Type B pancreatic cell (in vitro differentiated cells): ENCODE results near the gene ZNF281. TPM values are rescaled to one million over a fixed set of nuclear protein-coding genes. Genes with fewer than 3 reads are reported as not detected.
"Not testable (repeated sequence)": the region's sequence is repeated elsewhere in the genome, so short reads cannot be mapped to it uniquely, and the experiment has no call there.

Source experiments
- DNase-seq: peaks from one replicate; pipeline ENCODE4 v3.0.0; 2021; ENCODE audit warnings: mixed read lengths; ENCODE audit not compliant: unreplicated experiment; ENCODE audit errors: extremely low spot score
- H3K27ac Mint-ChIP-seq: 2 replicates; pipeline ENCODE4 v1.8.0; 2021; ENCODE audit warnings: mild to moderate bottlenecking, mixed read lengths
- H3K27me3 Mint-ChIP-seq: 2 replicates; pipeline ENCODE4 v1.8.0; 2021; ENCODE audit warnings: mixed read lengths
- H3K36me3 Mint-ChIP-seq: 2 replicates; pipeline ENCODE4 v1.8.0; 2021; ENCODE audit warnings: mixed read lengths
- H3K4me1 Mint-ChIP-seq: one replicate; pipeline ENCODE4 v1.8.0; 2021; ENCODE audit warnings: mixed read lengths; ENCODE audit not compliant: unreplicated experiment
- H3K4me3 Mint-ChIP-seq: 2 replicates; pipeline ENCODE4 v1.8.0; 2021; ENCODE audit warnings: mild to moderate bottlenecking, mixed read lengths
- H3K9me3 Mint-ChIP-seq: 2 replicates; pipeline ENCODE4 v1.8.0; 2021; ENCODE audit warnings: mixed read lengths
- total RNA-seq: library from RNA; stranded (reverse); gene quantifications from 2 replicates; pipeline ENCODE4 v1.2.1, GENCODE V29; 2021; ENCODE audit warnings: low replicate concordance
- TF ChIP-seq, protein P1 (sequence below): fragments of 200-600 bp; sonication (generic); conservative IDR thresholded peaks from 2 replicates; pipeline ENCODE4 v1.5.0; 2021; ENCODE audit warnings: antibody characterized with exemption, mild to moderate bottlenecking

ZNF281 gene
- total RNA-seq, 1 donor from 2014 or later = 30.5 TPM

DNA sequence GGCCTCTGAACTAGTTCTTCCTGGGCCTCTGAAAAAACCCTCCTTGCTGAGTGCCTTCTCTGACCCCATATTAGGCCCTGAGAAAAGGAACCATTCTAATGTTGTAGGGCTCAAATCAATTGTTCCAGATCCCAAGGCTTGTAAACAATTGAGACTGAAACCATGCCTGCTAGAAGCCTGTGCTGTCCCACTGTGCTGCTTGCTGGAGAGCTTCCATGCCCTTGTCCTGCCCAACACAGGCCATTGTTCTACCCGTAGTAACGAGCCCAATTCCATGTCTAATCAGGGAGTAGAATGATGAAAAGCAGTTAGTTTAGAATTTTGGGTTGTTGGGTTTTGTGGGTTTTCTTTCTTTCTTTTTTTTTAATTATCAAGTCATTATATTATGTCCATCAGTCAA is 47.4 kb downstream of the ZNF281 start:
- H3K27me3 Mint-ChIP-seq = no peaks in the 10 kb centered on the region
- no peak for DNase-seq
- no peak overlapping the region for H3K27ac Mint-ChIP-seq
- no peak overlapping the region for H3K4me3 Mint-ChIP-seq
- H3K36me3 Mint-ChIP-seq = no peaks in the 10 kb centered on the region
- TF ChIP-seq, protein P1, sequence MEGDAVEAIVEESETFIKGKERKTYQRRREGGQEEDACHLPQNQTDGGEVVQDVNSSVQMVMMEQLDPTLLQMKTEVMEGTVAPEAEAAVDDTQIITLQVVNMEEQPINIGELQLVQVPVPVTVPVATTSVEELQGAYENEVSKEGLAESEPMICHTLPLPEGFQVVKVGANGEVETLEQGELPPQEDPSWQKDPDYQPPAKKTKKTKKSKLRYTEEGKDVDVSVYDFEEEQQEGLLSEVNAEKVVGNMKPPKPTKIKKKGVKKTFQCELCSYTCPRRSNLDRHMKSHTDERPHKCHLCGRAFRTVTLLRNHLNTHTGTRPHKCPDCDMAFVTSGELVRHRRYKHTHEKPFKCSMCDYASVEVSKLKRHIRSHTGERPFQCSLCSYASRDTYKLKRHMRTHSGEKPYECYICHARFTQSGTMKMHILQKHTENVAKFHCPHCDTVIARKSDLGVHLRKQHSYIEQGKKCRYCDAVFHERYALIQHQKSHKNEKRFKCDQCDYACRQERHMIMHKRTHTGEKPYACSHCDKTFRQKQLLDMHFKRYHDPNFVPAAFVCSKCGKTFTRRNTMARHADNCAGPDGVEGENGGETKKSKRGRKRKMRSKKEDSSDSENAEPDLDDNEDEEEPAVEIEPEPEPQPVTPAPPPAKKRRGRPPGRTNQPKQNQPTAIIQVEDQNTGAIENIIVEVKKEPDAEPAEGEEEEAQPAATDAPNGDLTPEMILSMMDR = no peak
- no peaks in the 10 kb centered on the region for H3K9me3 Mint-ChIP-seq
- peaks cover 6% of the 10 kb centered on the region for H3K4me1 Mint-ChIP-seq

DNA sequence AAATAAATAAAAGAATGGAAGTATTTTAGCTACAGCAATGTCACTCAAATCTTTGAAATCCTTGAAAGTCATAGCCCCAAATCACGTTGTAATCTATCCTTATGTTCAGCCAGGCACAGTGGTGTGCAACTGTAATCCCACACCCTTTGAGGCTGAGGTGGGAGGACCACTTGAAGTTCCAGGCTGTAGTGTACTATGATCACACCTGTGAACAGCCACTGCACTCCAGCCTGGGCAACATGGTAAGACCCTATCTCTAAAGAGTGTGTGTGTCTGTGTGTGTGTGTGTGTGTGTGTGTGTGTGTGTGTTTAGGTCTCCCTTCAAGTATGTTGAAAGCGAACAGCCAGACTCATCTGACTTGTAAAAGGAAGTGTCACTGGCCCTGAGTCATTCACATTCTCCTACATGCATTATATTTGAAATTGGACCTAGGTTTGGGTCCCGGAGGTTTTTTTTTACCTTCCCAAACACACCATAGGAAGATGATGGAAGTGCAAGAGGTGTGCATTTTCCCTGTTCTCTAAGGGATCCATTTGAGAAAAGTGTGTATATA is 50.1 kb downstream of the ZNF281 start:
- TF ChIP-seq, protein P1 = no peak
- no peak overlapping the region for H3K4me3 Mint-ChIP-seq
- H3K9me3 Mint-ChIP-seq = no peaks in the 10 kb centered on the region
- no peaks in the 10 kb centered on the region for H3K27me3 Mint-ChIP-seq
- no peaks in the 10 kb centered on the region for H3K36me3 Mint-ChIP-seq
- H3K27ac Mint-ChIP-seq = no peak overlapping the region
- DNase-seq = no peak
- peaks cover 6% of the 10 kb centered on the region for H3K4me1 Mint-ChIP-seq

DNA sequence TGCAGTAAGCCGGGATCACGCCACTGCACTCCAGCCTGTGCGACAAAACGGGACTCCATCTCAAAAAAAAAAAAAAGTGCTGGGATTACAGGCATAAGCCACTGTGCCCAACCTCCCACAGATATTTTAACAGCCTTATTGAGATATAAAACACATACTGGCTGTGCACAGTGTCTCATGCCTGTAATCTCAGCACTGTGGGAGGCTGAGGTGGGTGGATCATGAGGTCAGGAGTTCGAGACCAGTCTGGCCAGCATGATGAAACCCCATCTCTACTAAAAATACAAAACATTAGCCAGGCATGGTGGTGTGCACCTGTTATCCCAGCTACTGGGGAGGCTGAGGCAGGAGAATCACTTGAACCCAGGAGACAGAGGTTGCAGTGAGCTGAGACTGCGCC is 51.9 kb downstream of the ZNF281 start:
- H3K36me3 Mint-ChIP-seq, H3K4me3 Mint-ChIP-seq, H3K4me1 Mint-ChIP-seq, H3K27ac Mint-ChIP-seq, DNase-seq, H3K27me3 Mint-ChIP-seq, H3K9me3 Mint-ChIP-seq: not testable (repeated sequence)

DNA sequence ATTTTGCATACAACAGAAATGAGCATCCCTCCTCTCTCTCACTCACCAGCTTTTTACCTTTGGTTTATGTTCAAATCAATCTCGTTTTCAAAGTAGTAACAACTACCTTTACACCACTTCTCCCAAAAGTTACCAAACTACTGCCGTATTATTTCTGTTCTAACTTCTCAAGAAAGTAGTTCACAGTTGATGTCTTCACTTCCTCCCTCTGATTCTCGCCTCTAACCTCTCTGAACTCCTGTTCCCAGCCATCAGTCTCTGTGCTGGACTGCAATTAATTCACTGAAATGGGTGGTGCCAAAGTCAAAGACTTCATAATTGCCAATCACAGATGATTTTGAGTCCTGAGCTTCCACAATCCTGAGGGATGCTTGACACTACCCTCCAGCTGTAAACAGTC is 54.0 kb downstream of the ZNF281 start:
- no peaks in the 10 kb centered on the region for H3K36me3 Mint-ChIP-seq
- no peaks in the 10 kb centered on the region for H3K27me3 Mint-ChIP-seq
- no peak overlapping the region for H3K27ac Mint-ChIP-seq
- TF ChIP-seq, protein P1 = no peak
- H3K9me3 Mint-ChIP-seq = no peaks in the 10 kb centered on the region
- H3K4me3 Mint-ChIP-seq = no peak overlapping the region
- peaks cover 8% of the 10 kb centered on the region for H3K4me1 Mint-ChIP-seq
- no peak for DNase-seq

Other genes with a start within 250 kb of the ZNF281 start
- gene KIF14, start 210.7 kb upstream of the ZNF281 start, total RNA-seq = 3.8 and 12.8 TPM in 2 replicates